ENCODE measurements around the gene B3GAT1. TPM values are rescaled to one million over a fixed set of nuclear protein-coding genes. Genes with fewer than 3 reads are reported as not detected.

The B3GAT1 gene
- total RNA-seq, 1 experiment from 2014 or later: not detected

GRCh38 chr11:134413826-134414731, 2.0 kb upstream of the B3GAT1 start:
- H3K4me1 ChIP-seq (ENCODE audit: control insufficient read depth in 1 of 2, insufficient read depth in 2 of 2, low read length in 2 of 2): no peaks in the 10 kb centered on the region
- intact Hi-C loops (cut with micrococcal nuclease): no loop called here
- no peaks in the 10 kb centered on the region for H4K20me1 ChIP-seq (ENCODE audit: insufficient read depth)
- ChIA-PET CTCF (no interaction called here), POLR2A (no interaction called here), RAD21 (ENCODE audit: low non-redundant PET in 1 of 2, low total read pairs in 2 of 2, uncharacterized antibody in 2 of 2, unreplicated experiment in 2 of 2) (no interaction called here)
- H3K27me3 ChIP-seq (ENCODE audit: insufficient read depth, low read length): peaks cover 47% of the 10 kb centered on the region
- no peak overlapping the region for H3K4me3 ChIP-seq (replicated peaks in 1 of 2; ENCODE audit: low read depth in 1 of 2, low read length in 2 of 2)
- DNase-seq (ENCODE audit: low read depth, low spot score) (no peak), ATAC-seq (no peak)
- H2AFZ ChIP-seq (ENCODE audit: low read depth, low read length, poor library complexity, severe bottlenecking): no peak overlapping the region
- H3K9me2 ChIP-seq (ENCODE audit: insufficient read depth): no peaks in the 10 kb centered on the region
- no peaks in the 10 kb centered on the region for H3K79me2 ChIP-seq (ENCODE audit: insufficient read depth, low read length)
- TF ChIP-seq YY1 (IDR thresholded peaks at IDR 0.05; ENCODE audit: extremely low read depth, insufficient replicate concordance, low read depth, low read length) (no peak), CBX3 (IDR thresholded peaks at IDR 0.05; ENCODE audit: low read depth) (no peak), RAD21 (IDR thresholded peaks at IDR 0.05; ENCODE audit: low read depth) (no peak), ATF3 (IDR thresholded peaks at IDR 0.05) (no peak), EZH2phosphoT487 (IDR thresholded peaks at IDR 0.05; ENCODE audit: borderline replicate concordance) (no peak)
- H3K9me3 ChIP-seq (ENCODE audit: control insufficient read depth in 1 of 2, insufficient read depth in 1 of 2, low read depth in 1 of 2, low read length in 2 of 2): no peaks in the 10 kb centered on the region
- BruUV-seq (replicated peaks): no TSS peak
- no peaks in the 10 kb centered on the region for H3K36me3 ChIP-seq (ENCODE audit: control insufficient read depth in 1 of 2, insufficient read depth in 2 of 2, low read length in 2 of 2)
- no peak overlapping the region for H3K4me2 ChIP-seq (ENCODE audit: low read length)
- H3K9ac ChIP-seq (ENCODE audit: low read length): no peak overlapping the region
- no peak overlapping the region for H3K27ac ChIP-seq (ENCODE audit: low read depth, low read length)

GRCh38 chr11:134413043-134413825, 1.2 kb upstream of the B3GAT1 start:
- no peak for ATAC-seq
- RAD21 ChIA-PET (ENCODE audit: low non-redundant PET in 1 of 2, low total read pairs in 2 of 2, uncharacterized antibody in 2 of 2, unreplicated experiment in 2 of 2): no interaction called here
- BruUV-seq (replicated peaks): no TSS peak
- TF ChIP-seq CTCF (IDR thresholded peaks at IDR 0.05 in 2 of 3, conservative IDR thresholded peaks at IDR 0.05 in 1 of 3; ENCODE audit: borderline replicate concordance in 1 of 3, insufficient read depth in 1 of 3, low read depth in 2 of 3, low read length in 2 of 3) (no peak), ZFX (IDR thresholded peaks at IDR 0.05) (no peak), CEBPB (IDR thresholded peaks at IDR 0.05; ENCODE audit: low read depth) (no peak), EZH2phosphoT487 (IDR thresholded peaks at IDR 0.05; ENCODE audit: borderline replicate concordance) (no peak), CBX3 (IDR thresholded peaks at IDR 0.05; ENCODE audit: low read depth) (no peak), ATF3 (IDR thresholded peaks at IDR 0.05) (no peak), ZNF274 (IDR thresholded peaks at IDR 0.05; ENCODE audit: low read depth, low read length) (no peak), TCF7L2 (IDR thresholded peaks at IDR 0.05; ENCODE audit: borderline replicate concordance, extremely low read depth, insufficient read depth, insufficient read length) (no peak)

More at GRCh38 chr11:134413043-134413825, 1.2 kb upstream of the B3GAT1 start:
- Histone ChIP-seq H3K9me2 (ENCODE audit: insufficient read depth) (no peaks in the 10 kb centered on the region), H3K36me3 (ENCODE audit: control insufficient read depth in 1 of 2, insufficient read depth in 2 of 2, low read length in 2 of 2) (no peaks in the 10 kb centered on the region), H2AFZ (ENCODE audit: low read depth, low read length, poor library complexity, severe bottlenecking) (no peak overlapping the region), H4K20me1 (ENCODE audit: insufficient read depth) (no peaks in the 10 kb centered on the region), H3K4me2 (ENCODE audit: low read length) (no peak overlapping the region), H3K4me3 (replicated peaks in 1 of 2; ENCODE audit: low read depth in 1 of 2, low read length in 2 of 2) (no peak overlapping the region), H3K27ac (ENCODE audit: low read depth, low read length) (no peak overlapping the region), H3K27me3 (ENCODE audit: insufficient read depth, low read length) (peaks cover 42% of the 10 kb centered on the region), H3K9ac (ENCODE audit: low read length) (no peak overlapping the region), H3K9me3 (ENCODE audit: control insufficient read depth in 1 of 2, insufficient read depth in 1 of 2, low read depth in 1 of 2, low read length in 2 of 2) (no peaks in the 10 kb centered on the region), H3K79me2 (ENCODE audit: insufficient read depth, low read length) (no peaks in the 10 kb centered on the region), H3K4me1 (ENCODE audit: control insufficient read depth in 1 of 2, insufficient read depth in 2 of 2, low read length in 2 of 2) (no peaks in the 10 kb centered on the region)
- intact Hi-C loops (cut with micrococcal nuclease): no loop called here
- CTCF ChIA-PET: no interaction called here
- DNase-seq (ENCODE audit: low read depth, low spot score): no peak
- POLR2A ChIA-PET: no interaction called here

Measured in HCT116 (cell line).